Suppressor macrophage treated with lipopolysaccharide for 4 hours (primary cell): ENCODE measurements around the gene WDR74.
"Not testable (repeated sequence)": the region's sequence is repeated elsewhere in the genome, so short reads cannot be mapped to it uniquely, and the experiment has no call there.

Experiments used
- DNase-seq: peaks from one replicate; pipeline ENCODE4 v3.0.0-alpha.2; 2020

The WDR74 gene

DNA sequence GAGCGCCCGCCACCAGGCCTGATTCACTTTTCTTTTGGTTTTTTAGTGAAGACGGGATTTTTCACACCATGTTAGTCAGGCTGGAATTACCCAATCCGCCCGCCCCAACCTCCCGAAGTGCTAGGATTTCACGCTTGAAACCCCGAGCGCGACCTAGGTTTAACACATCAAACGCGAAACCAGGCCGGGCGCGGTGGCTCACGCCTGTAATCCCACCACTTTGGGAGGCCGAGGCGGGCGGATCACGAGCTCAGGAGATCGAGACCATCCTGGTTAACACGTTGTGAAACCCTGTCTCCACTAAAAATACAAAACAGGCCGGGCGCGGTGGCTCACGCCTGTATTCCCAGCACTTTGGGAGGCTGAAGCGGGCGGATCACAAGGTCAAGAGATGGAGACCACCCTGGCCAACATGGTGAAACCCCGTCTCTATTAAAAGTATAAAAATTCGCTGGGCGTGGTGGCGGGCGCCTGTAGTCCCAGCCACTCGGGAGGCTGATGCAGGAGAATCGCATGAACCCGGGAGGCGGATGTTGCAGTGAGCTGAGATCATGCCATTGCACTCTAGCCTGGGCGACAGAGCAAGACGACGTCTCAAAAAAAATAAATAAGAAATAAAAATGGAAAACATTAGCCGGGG is 1.5 kb upstream of the WDR74 start:
- peak; percentile 93 for DNase-seq

- no peak for DNase-seq
These were observed 4.1 kb downstream of the WDR74 start for GRCh38 chr11:62835336-62835735.

GRCh38 chr11:62832336-62833234 is 6.8 kb downstream of the WDR74 start, which contains the start of gene TEX54:
TEX54 (minus strand) TSS chr11:62832841.
- DNase-seq: peak; percentile 23

DNA sequence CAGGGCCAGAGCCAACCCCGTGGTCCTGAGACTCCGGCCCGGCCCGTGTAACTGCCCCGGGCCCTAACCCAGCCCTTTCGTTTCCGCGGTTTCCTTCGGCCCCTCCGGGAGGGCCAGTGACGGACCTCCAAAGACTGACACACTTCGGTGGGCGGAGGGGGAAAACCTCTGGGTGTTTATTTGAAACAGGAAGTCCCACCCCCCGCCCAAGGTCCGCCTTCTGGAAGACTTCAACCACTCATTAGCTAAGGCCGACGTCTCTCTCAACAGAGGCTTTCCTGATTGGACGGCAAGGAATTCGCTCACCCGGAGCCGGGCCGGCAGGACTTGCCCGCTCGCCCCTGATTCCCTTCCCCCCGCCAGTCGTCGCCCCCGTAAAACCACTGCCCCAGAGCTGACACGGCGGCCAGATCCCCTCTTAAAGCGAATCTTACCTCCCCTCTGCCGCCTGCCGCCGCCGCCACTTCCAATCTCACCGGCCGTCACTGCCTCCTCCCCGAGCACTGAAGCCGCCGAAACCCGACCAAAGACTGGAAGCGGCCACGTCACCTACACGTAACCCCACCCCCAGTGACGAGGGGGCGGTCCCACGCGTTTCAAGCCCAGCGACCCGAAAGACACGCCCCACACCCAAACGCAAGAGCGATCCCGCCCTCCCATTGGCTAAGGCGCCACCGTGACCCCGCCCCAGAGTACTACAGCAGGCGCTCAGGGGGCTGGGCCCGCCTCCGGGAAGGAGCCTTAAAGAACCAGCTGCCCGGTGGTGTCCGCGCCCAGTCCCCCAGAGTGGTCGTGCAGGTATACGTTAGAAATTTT is 7.7 kb downstream of the WDR74 start, which contains the start of gene STX5:
TSS of gene STX5 (minus strand) at position 532 of the 816 bp plus-strand sequence. CDS start 808 bp downstream, outside the sequence.
- peak; percentile 99 for DNase-seq

DNA sequence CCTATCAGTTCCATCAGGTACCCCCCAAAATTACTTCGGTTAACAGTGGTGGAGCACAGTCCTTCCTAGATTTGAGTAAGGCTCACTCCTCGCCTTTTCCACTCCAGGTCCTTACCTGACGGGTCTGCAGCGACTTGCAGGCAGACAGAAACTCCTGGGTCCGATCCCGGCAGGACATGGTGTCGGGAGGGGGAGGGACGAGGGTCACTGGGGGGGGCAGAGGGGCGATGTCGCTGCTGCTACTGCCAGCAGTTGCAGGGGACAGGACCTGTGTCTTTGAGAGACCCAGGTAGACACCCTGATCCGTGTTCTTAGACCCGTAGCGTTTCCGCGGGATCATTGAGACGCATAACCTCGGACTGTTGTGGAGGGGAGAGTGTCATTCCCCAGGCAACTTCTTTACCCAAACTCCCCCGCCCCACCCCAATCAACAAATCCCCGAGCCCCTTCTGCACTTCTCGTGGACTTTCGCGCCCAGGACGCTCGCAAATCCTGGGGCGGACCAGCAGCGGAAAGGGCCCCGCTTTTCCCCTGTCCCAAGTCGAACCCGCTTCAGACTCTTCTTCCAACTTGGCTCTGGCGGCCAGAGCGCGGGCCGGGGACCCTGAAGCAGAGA is 8.4 kb downstream of the WDR74 start:
- no peak for DNase-seq

DNA sequence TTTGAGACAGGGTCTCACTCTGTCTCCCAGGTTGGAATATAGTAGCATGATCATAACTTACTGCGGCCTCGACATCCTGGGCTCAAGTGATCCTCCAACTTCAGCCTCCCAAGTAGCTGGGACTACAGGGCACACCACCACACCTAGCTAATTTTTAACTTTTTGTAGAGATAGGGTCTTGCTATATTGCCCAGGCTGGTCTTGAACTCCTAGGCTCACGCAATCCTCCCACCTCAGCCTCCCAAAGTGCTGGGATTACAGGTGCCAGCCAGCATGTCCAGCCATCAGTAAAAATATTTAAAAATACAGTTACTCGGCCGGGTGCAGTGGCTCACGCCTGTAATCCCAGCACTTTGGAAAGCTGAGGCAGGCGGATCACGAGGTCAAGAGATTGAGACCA is 11.3 kb downstream of the WDR74 start:
- not testable (repeated sequence) for DNase-seq

- no peak for DNase-seq
These were observed 15.7 kb downstream of the WDR74 start for GRCh38 chr11:62823677-62824076.

- DNase-seq: peak; percentile 51
These were observed 22.3 kb downstream of the WDR74 start for GRCh38 chr11:62817129-62817528.

- DNase-seq: peak; percentile 68
These were observed 22.8 kb downstream of the WDR74 start for GRCh38 chr11:62816557-62816956.

- DNase-seq: no peak
These were observed 27.7 kb downstream of the WDR74 start for GRCh38 chr11:62811659-62812058.

DNA sequence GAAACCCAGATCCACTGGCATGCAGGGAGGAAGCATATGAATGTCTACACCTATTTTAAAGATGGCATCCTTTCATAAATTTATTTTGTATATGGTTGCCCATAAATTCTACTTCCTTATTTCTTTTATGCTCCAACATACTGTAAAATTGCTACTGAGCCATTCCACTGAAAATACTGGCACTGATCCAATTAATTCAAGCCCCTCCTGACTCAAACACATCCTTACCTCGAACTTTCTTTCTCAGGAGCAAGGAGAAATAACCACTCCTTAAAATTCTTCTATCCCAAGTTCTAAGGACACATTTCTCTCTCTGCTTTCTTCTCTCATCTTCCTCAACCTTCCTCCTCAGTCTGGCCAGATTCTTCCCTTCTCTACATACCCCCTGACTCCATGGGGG is 28.6 kb downstream of the WDR74 start:
- no peak for DNase-seq

- peak; percentile 94 for DNase-seq
These were observed 32.7 kb downstream of the WDR74 start for GRCh38 chr11:62806611-62807121.

GRCh38 chr11:62805961-62806441 is 33.4 kb downstream of the WDR74 start:
- no peak for DNase-seq

DNA sequence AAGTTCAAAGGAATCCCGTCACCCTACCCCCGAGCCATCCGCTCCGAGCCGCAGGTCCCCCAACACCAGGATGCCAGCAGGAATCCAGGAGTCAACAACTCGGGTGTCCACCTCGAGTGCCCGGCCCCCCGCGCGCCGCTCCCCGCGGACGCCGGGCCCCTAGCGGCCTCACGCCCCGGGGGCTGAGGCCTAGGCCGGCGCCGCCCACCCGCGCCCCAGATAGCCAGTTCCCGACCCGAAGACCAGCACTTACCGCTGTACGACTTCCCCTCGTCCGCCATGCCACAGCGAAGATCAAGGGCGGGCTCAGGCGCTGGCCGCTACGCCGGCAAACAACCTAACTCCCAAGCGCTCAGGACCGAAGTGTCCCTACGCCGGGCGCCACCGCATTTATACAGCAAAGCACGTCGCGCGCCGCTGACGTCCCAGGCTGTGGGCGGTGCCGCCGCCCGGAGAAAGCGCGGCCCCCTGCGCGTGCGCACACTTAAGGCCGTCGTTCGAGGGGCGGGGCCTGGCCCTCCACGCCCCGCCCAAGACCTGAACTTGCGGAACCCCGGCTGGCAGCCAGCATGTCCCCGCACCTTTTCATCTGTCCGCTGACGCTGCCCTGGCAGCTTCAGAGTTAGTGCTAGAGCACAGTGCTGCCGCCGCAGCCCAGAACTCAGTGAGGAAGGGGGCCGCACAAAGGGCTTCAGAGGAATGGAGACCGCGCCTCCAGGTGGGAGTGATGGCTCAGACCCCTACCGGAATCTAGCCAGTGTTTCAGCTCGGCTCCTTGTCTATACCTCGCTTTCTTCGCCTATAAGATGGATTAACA is 34.1 kb downstream of the WDR74 start, which contains the start of gene NXF1:
TSS of gene NXF1 (minus strand) at position 365 of the 817 bp plus-strand sequence. CDS start at position 281, 84 bp downstream.
- peak; percentile 99 for DNase-seq

DNA sequence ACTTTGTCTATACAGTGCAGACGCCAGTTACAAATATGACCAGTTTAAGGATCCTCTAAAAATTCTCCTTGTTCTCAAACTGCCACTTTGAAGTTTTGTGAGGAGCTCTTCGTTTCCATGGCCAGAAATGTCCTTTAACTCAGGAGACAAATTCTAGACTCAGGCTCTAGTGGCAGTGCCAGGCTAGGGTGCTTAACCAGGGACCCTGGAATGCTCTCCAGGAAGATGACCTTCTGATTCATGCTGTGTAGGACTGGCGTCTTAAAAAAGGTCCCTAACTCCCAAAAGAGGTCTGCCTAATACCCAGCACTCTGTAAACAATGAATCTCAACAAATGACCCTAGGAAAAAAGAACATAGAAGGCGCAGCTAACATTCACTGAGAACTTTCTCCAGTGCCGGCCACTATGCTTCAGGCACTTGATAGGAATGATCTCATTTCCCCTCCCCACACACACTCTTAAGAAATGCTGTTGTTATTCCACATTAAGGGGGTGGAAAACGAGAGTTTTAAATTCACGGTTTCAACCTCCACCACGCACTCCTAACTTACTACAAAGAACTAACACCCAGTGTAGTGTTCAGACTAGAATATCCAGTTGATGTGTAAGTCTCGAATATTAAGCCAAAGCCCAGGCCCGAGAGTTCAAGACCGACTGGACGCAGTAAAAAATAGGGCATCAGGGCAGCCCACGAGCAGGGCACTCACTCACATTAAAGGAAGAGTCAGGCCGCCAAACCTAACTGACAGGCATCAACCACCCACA is 34.9 kb downstream of the WDR74 start:
- peak; percentile 61 for DNase-seq

- DNase-seq: no peak
These were observed 38.3 kb downstream of the WDR74 start for GRCh38 chr11:62801071-62801470.

DNA sequence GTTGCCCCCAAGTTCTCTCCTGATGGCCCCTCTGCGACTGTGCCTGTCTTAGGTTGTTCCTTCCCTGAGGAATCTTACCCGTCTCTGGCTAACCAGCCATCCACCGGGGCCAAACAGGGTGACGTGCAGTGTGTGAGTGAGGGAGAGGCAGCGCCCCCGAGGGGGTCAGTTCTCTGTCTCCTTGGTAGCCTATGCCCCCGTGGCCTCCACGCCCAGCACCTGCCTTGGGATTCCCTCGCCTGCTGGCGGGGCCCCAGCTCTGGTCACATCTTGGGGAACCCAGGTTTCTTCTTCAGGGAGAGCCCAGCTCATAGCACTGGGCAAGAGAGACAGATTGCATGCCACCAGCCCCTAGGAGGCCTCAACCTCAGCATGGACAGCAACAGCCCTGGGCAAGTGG is 39.9 kb downstream of the WDR74 start:
- no peak for DNase-seq

GRCh38 chr11:62796281-62796680 is 43.1 kb downstream of the WDR74 start:
- no peak for DNase-seq

- DNase-seq: no peak
These were observed 45.1 kb downstream of the WDR74 start for GRCh38 chr11:62794201-62794775.

- DNase-seq: no peak
These were observed 47.2 kb downstream of the WDR74 start for GRCh38 chr11:62792202-62792575.
